Trophoblast cell (in vitro differentiated cells and primary cell): ENCODE data around the gene ARSG.

Experiments
- DNase-seq, 2 donors: peaks; one replicate each; pipeline ENCODE4 v3.0.0-alpha.2; 2016
- H2AFZ ChIP-seq: 2 replicates; pipeline ENCODE4 v1.6.1; 2013; ENCODE audit warnings: low read length, moderate library complexity, mild to moderate bottlenecking; ENCODE audit not compliant: insufficient read depth, poor library complexity
- H2AK5ac ChIP-seq: 2 replicates; pipeline ENCODE4 v1.6.1; 2013; ENCODE audit warnings: mild to moderate bottlenecking, low read length
- H2BK120ac ChIP-seq: 2 replicates; pipeline ENCODE4 v1.6.1; 2013; ENCODE audit warnings: low read length, mild to moderate bottlenecking, moderate library complexity; ENCODE audit not compliant: insufficient read depth, poor library complexity
- H2BK12ac ChIP-seq: 2 replicates; pipeline ENCODE4 v1.6.1; 2013; ENCODE audit warnings: mild to moderate bottlenecking, low read length, moderate library complexity
- H2BK5ac ChIP-seq: 2 replicates; pipeline ENCODE4 v1.6.1; 2013; ENCODE audit warnings: low read length, low read depth, moderate library complexity, mild to moderate bottlenecking; ENCODE audit not compliant: poor library complexity
- H3K14ac ChIP-seq: 2 replicates; pipeline ENCODE4 v1.6.1; 2013; ENCODE audit warnings: mild to moderate bottlenecking, low read length
- H3K18ac ChIP-seq: 2 replicates; pipeline ENCODE4 v1.6.1; 2013; ENCODE audit warnings: mild to moderate bottlenecking, low read length
- H3K23ac ChIP-seq: 2 replicates; pipeline ENCODE4 v1.6.1; 2013; ENCODE audit warnings: low read length
- H3K27ac ChIP-seq: 2 replicates; pipeline ENCODE4 v1.5.1; 2013; ENCODE audit warnings: low read depth, mild to moderate bottlenecking, inconsistent platforms, low read length, moderate library complexity
- H3K27me3 ChIP-seq: 2 replicates; pipeline ENCODE4 v1.6.1; 2013; ENCODE audit warnings: inconsistent platforms, mild to moderate bottlenecking, low read length, moderate library complexity; ENCODE audit not compliant: insufficient read depth
- H3K36me3 ChIP-seq, 2 experiments: 1 replicate in 1 of 2; 2 replicates in 1 of 2; pipeline ENCODE4 v1.6.1; 2013; ENCODE audit warnings: low read length in 2 of 2, mild to moderate bottlenecking in 2 of 2, moderate library complexity in 1 of 2; ENCODE audit not compliant: insufficient read depth in 2 of 2, control insufficient read depth in 1 of 2
- H3K4ac ChIP-seq: 2 replicates; pipeline ENCODE4 v1.6.1; 2013; ENCODE audit warnings: low read depth, mild to moderate bottlenecking, low read length, moderate library complexity
- H3K4me1 ChIP-seq, 2 experiments: 1 replicate in 1 of 2; 2 replicates in 1 of 2; pipeline ENCODE4 v1.6.1; 2013; ENCODE audit warnings: low read length in 2 of 2, mild to moderate bottlenecking in 2 of 2, moderate library complexity in 1 of 2; ENCODE audit not compliant: insufficient read depth in 2 of 2, control insufficient read depth in 1 of 2
- H3K4me2 ChIP-seq: 2 replicates; pipeline ENCODE4 v1.6.1; 2013; ENCODE audit warnings: inconsistent platforms, mild to moderate bottlenecking, low read length, moderate library complexity
- H3K4me3 ChIP-seq: 2 replicates; pipeline ENCODE4 v1.5.1; 2013; ENCODE audit warnings: mild to moderate bottlenecking, low read depth, low read length, inconsistent platforms
- H3K79me1 ChIP-seq: one replicate; pipeline ENCODE4 v1.6.1; 2013; ENCODE audit warnings: low read length
- H3K79me2 ChIP-seq: 2 replicates; pipeline ENCODE4 v1.6.1; 2013; ENCODE audit warnings: low read length, mild to moderate bottlenecking; ENCODE audit not compliant: control insufficient read depth, insufficient read depth, poor library complexity
- H3K9ac ChIP-seq: 2 replicates; pipeline ENCODE4 v1.6.1; 2013; ENCODE audit warnings: mild to moderate bottlenecking, low read length
- H3K9me3 ChIP-seq: 2 replicates; pipeline ENCODE4 v1.6.1; 2013; ENCODE audit warnings: low read depth, mild to moderate bottlenecking, control low read depth, inconsistent platforms, low read length; ENCODE audit not compliant: insufficient read depth
- H4K12ac ChIP-seq: 2 replicates; pipeline ENCODE4 v1.6.1; 2013; ENCODE audit warnings: low read depth, mild to moderate bottlenecking, low read length, moderate library complexity
- H4K8ac ChIP-seq: 2 replicates; pipeline ENCODE4 v1.6.1; 2013; ENCODE audit warnings: low read depth, mild to moderate bottlenecking, low read length, moderate library complexity
- H4K91ac ChIP-seq: one replicate; pipeline ENCODE4 v1.6.1; 2013; ENCODE audit warnings: low read depth, mild to moderate bottlenecking, low read length, moderate library complexity
- WGBS: extraction: QIAGEN DNeasy Blood & Tissue Kit; methylation state at CpG from one replicate; pipeline ENCODE4 v1.1.7; 2013; ENCODE audit warnings: missing lambda C conversion rate; ENCODE audit not compliant: insufficient read length, insufficient coverage; ENCODE audit errors: extremely low coverage; 5-methylcytosine and 5-hydroxymethylcytosine counted together

The ARSG gene

DNA sequence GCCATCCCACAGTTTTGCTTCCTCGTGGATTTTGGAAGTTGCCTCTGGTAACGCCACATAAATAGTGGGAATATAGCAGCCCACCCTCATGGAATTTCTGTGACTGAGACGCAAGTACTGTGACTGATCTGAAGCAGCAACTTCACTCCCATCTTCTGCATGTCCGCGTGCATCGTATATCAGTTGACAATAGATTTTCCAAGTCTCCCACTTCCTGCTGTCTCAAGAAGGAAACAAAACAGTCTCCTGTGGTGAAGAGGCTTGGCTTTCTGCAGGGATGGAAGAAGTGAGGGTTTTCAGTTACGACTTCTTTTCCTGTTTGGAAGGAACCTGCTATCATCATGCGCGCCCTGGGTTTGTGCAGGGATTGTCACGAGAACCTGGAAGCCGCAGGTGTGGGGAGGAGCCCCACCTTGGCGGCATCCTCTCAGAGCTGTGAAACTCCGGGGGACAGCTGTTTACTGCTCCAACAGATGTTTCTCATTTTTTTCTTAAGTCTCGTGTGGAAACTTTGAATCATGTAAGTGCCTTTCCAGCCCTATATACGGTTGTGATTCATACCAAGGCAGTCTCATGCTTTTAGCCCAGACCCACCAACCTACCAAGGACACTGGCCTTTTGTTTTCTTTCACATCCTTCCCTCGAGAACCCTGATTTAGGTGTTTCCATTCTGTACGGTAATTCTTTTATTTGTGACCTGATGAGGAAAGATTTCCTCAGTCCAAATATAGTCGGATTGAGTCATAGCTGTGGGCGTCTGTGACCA lies 108.5 kb downstream of the ARSG start:
- Histone ChIP-seq H3K4ac (no peak overlapping the region), H4K91ac (peak overlapping the region; percentile 51), H2BK120ac (peak overlapping the region; percentile 65), H3K9me3 (peaks cover 2% of the 10 kb centered on the region), H3K4me1 (peaks cover 12 to 13% of the 10 kb centered on the region in 2 experiments), H3K79me2 (no peaks in the 10 kb centered on the region), H3K14ac (no peak overlapping the region), H3K36me3 (no peaks in the 10 kb centered on the region), H3K4me2 (no peak overlapping the region), H2AK5ac (peak overlapping the region; percentile 17), H4K8ac (no peak overlapping the region), H3K27me3 (no peaks in the 10 kb centered on the region), H3K79me1 (peaks cover 3% of the 10 kb centered on the region), H2AFZ (peak overlapping the region; percentile 35), H3K27ac (no peak overlapping the region), H3K4me3 (no peak overlapping the region), H3K23ac (no peak overlapping the region), H3K18ac (no peak overlapping the region), H4K12ac (no peak overlapping the region), H2BK5ac (peak overlapping the region; percentile 34), H3K9ac (no peak overlapping the region), H2BK12ac (peak overlapping the region; percentile 62)
- WGBS, result no CpG with 5 or more reads among the region's 19 CpGs
- DNase-seq, result peak in 1 of 2 donors; percentile 65

DNA sequence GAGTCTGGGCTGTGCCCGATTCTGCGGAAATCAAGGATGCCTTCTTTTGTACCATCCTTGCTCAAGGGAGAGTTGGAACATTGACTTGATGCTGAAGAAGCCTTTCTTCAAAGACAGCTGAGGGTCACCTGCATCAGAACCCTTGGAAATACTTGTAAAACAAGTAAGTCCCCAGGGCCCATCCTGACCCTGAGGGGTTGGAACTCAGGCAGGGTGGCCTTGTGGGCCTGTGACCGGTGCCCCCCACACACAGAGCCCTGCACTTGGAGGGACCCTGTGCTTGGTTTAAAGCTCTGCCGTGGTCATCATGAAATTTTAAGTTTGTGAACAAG lies 109.1 kb downstream of the ARSG start:
- Histone ChIP-seq H3K4ac (peak overlapping the region; percentile 40), H3K36me3 (no peaks in the 10 kb centered on the region), H3K4me3 (no peak overlapping the region), H4K8ac (no peak overlapping the region), H2AK5ac (no peak overlapping the region), H3K9me3 (peaks cover 2% of the 10 kb centered on the region), H2BK12ac (peak overlapping the region; percentile 62), H3K27ac (no peak overlapping the region), H4K12ac (no peak overlapping the region), H3K18ac (no peak overlapping the region), H3K27me3 (no peaks in the 10 kb centered on the region), H3K4me2 (no peak overlapping the region), H3K4me1 (peaks cover 12 to 13% of the 10 kb centered on the region in 2 experiments), H3K79me1 (peaks cover 3% of the 10 kb centered on the region), H2AFZ (no peak overlapping the region), H3K9ac (no peak overlapping the region), H3K79me2 (no peaks in the 10 kb centered on the region), H3K14ac (peak overlapping the region; percentile 29), H2BK5ac (no peak overlapping the region), H3K23ac (no peak overlapping the region), H2BK120ac (peak overlapping the region; percentile 6), H4K91ac (peak overlapping the region; percentile 51)
- no peak for DNase-seq
- no CpG with 5 or more reads among the region's 4 CpGs for WGBS

DNA sequence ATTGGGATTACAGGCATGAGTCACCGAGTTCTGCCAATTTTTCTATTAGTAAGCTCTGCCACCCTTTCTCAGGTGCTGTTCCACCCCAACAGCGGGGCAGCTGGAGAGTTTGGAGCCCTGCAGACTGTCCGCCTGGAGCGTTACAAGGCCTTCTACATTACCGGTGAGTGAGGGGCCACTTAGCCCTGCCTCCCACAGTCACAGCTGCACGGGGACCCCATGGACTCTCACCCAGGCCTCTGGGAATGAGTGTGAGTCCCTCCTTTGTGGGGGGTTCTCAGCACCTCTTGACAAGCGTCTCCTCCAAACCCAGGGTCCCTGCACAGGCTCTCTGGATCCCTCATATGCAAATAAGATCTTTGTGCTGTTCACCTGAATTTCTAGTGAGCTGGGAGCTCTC lies 110.0 kb downstream of the ARSG start:
- Histone ChIP-seq H3K79me1 (peaks cover 3% of the 10 kb centered on the region), H3K27me3 (no peaks in the 10 kb centered on the region), H3K9ac (no peak overlapping the region), H2AFZ (no peak overlapping the region), H4K12ac (no peak overlapping the region), H3K4me1 (peaks cover 12 to 13% of the 10 kb centered on the region in 2 experiments), H3K23ac (no peak overlapping the region), H3K18ac (no peak overlapping the region), H3K27ac (no peak overlapping the region), H3K79me2 (no peaks in the 10 kb centered on the region), H3K14ac (no peak overlapping the region), H3K4ac (no peak overlapping the region), H2BK120ac (no peak overlapping the region), H3K9me3 (peaks cover under 1% of the 10 kb centered on the region), H4K8ac (no peak overlapping the region), H2AK5ac (no peak overlapping the region), H3K4me2 (no peak overlapping the region), H2BK12ac (no peak overlapping the region), H3K4me3 (no peak overlapping the region), H2BK5ac (no peak overlapping the region), H4K91ac (no peak overlapping the region), H3K36me3 (no peaks in the 10 kb centered on the region)
- no peak for DNase-seq
- WGBS, result no CpG with 5 or more reads among the region's 7 CpGs

DNA sequence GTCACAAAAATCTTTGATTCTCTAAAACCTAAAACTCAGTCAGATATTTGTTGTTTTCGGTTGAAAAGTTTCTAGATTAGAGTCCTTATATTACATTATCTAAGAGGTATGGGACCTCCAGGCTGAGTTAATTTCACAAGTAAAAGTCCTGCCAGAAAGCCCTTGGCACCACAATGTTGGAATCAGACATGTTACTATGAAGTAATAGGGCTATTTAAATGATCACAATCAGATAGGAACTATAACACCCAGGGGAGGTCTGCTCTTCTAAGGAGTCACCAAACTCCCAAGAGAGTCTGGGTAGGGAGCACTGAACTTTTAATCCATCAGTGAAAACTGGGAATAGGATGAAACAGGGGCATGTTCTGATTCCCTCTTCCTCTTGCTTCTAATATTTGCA lies 111.8 kb downstream of the ARSG start:
- Histone ChIP-seq H3K9me3 (no peaks in the 10 kb centered on the region), H3K79me2 (no peaks in the 10 kb centered on the region), H2AK5ac (no peak overlapping the region), H3K18ac (no peak overlapping the region), H3K27me3 (no peaks in the 10 kb centered on the region), H3K79me1 (peaks cover 3% of the 10 kb centered on the region), H4K12ac (no peak overlapping the region), H3K14ac (no peak overlapping the region), H3K4me2 (no peak overlapping the region), H3K4ac (no peak overlapping the region), H3K4me1 (peaks cover 10 to 13% of the 10 kb centered on the region in 2 experiments), H3K4me3 (no peak overlapping the region), H2BK120ac (no peak overlapping the region), H4K8ac (no peak overlapping the region), H3K36me3 (no peaks in the 10 kb centered on the region), H2AFZ (no peak overlapping the region), H3K27ac (no peak overlapping the region), H2BK12ac (no peak overlapping the region), H2BK5ac (no peak overlapping the region), H4K91ac (no peak overlapping the region), H3K23ac (no peak overlapping the region), H3K9ac (no peak overlapping the region)
- DNase-seq, result no peak
- no CpG with 5 or more reads among the region's 1 CpG for whole genome bisulfite sequencing
